T-helper 17 cell (primary cell): ENCODE measurements around the gene LGALS9C. TPM values are rescaled to one million over a fixed set of nuclear protein-coding genes. Genes with fewer than 3 reads are reported as not detected.
"Not testable (repeated sequence)": the region's sequence is repeated elsewhere in the genome, so short reads cannot be mapped to it uniquely, and the experiment has no call there.

ENCODE experiments used
- ATAC-seq: fragments of 150-1000 bp; cut with Tn5 transposase; 2 replicates; pipeline ENCODE4 v1.10.0; 2021; ENCODE audit warnings: mild to moderate bottlenecking, moderate library complexity
- DNase-seq, 3 donors: peaks; one replicate each; pipeline versions ENCODE4 v3.0.0 to v3.0.0-alpha.2; 2020 to 2021
- H3K9me3 ChIP-seq: one replicate; pipeline ENCODE4 v1.7.0; 2013; ENCODE audit warnings: low read length, mild to moderate bottlenecking; ENCODE audit not compliant: control insufficient read depth, poor library complexity, severe bottlenecking
- H3K27ac Mint-ChIP-seq: one replicate; pipeline ENCODE4 v1.8.0; 2022; ENCODE audit warnings: mild to moderate bottlenecking, moderate library complexity, mixed read lengths
- H3K27me3 Mint-ChIP-seq: one replicate; pipeline ENCODE4 v1.8.0; 2022; ENCODE audit warnings: mixed read lengths
- H3K36me3 Mint-ChIP-seq: one replicate; pipeline ENCODE4 v1.8.0; 2022; ENCODE audit warnings: low read depth, mixed read lengths
- H3K4me1 Mint-ChIP-seq: one replicate; pipeline ENCODE4 v1.8.0; 2022; ENCODE audit warnings: mild to moderate bottlenecking, mixed read lengths
- H3K4me3 Mint-ChIP-seq: one replicate; pipeline ENCODE4 v1.8.0; 2022; ENCODE audit warnings: mild to moderate bottlenecking, moderate library complexity, mixed read lengths
- total RNA-seq, 4 donors: library from RNA in 2 of 4; stranded (reverse) in 2 of 4; gene quantifications; one replicate each; pipeline ENCODE4 v1.2.3 and lab custom pipeline; 2022 to 2026

Gene LGALS9C
- total RNA-seq, 2 donors from 2014 or later, result not detected

GRCh38 chr17:18467001-18467400 is 9.6 kb upstream of the LGALS9C start:
- not testable (repeated sequence) for H3K36me3 Mint-ChIP-seq, H3K4me3 Mint-ChIP-seq, ATAC-seq, H3K9me3 ChIP-seq, H3K27ac Mint-ChIP-seq, DNase-seq, H3K4me1 Mint-ChIP-seq, H3K27me3 Mint-ChIP-seq

GRCh38 chr17:18468472-18469171 is 8.0 kb upstream of the LGALS9C start:
- not testable (repeated sequence) for H3K27me3 Mint-ChIP-seq, H3K9me3 ChIP-seq, ATAC-seq, H3K4me3 Mint-ChIP-seq, H3K4me1 Mint-ChIP-seq, H3K36me3 Mint-ChIP-seq, DNase-seq, H3K27ac Mint-ChIP-seq

GRCh38 chr17:18469837-18470236 is 6.8 kb upstream of the LGALS9C start:
- H3K27ac Mint-ChIP-seq, DNase-seq: not testable (repeated sequence)

GRCh38 chr17:18470345-18470930 is 6.2 kb upstream of the LGALS9C start:
- DNase-seq, H3K36me3 Mint-ChIP-seq, H3K4me1 Mint-ChIP-seq, H3K4me3 Mint-ChIP-seq, ATAC-seq, H3K9me3 ChIP-seq, H3K27me3 Mint-ChIP-seq, H3K27ac Mint-ChIP-seq: not testable (repeated sequence)

More at GRCh38 chr17:18469837-18470236, 6.8 kb upstream of the LGALS9C start:
- not testable (repeated sequence) for H3K27me3 Mint-ChIP-seq, ATAC-seq, H3K4me1 Mint-ChIP-seq, H3K9me3 ChIP-seq, H3K4me3 Mint-ChIP-seq, H3K36me3 Mint-ChIP-seq

GRCh38 chr17:18473967-18474366 is 2.6 kb upstream of the LGALS9C start:
- not testable (repeated sequence) for H3K27ac Mint-ChIP-seq, H3K36me3 Mint-ChIP-seq, H3K4me3 Mint-ChIP-seq, H3K4me1 Mint-ChIP-seq, H3K9me3 ChIP-seq, ATAC-seq, H3K27me3 Mint-ChIP-seq, DNase-seq

- H3K36me3 Mint-ChIP-seq, ATAC-seq, H3K9me3 ChIP-seq, H3K27ac Mint-ChIP-seq, H3K4me3 Mint-ChIP-seq, H3K4me1 Mint-ChIP-seq, DNase-seq, H3K27me3 Mint-ChIP-seq: not testable (repeated sequence)
Measured at GRCh38 chr17:18474754-18475153, 1.8 kb upstream of the LGALS9C start.

- not testable (repeated sequence) for ATAC-seq, H3K27ac Mint-ChIP-seq, H3K4me1 Mint-ChIP-seq, H3K9me3 ChIP-seq, H3K27me3 Mint-ChIP-seq, H3K4me3 Mint-ChIP-seq, DNase-seq, H3K36me3 Mint-ChIP-seq
Measured at GRCh38 chr17:18477367-18477766, 778 bp downstream of the LGALS9C start.

GRCh38 chr17:18478362-18478761 is 1.8 kb downstream of the LGALS9C start:
- not testable (repeated sequence) for H3K4me1 Mint-ChIP-seq, H3K4me3 Mint-ChIP-seq, ATAC-seq, H3K27me3 Mint-ChIP-seq, DNase-seq, H3K27ac Mint-ChIP-seq, H3K36me3 Mint-ChIP-seq, H3K9me3 ChIP-seq

- not testable (repeated sequence) for H3K4me1 Mint-ChIP-seq, H3K36me3 Mint-ChIP-seq, ATAC-seq
Measured at GRCh38 chr17:18478977-18479595, 2.5 kb downstream of the LGALS9C start.

GRCh38 chr17:18481775-18482174 is 5.2 kb downstream of the LGALS9C start:
- H3K27ac Mint-ChIP-seq, DNase-seq, ATAC-seq, H3K4me3 Mint-ChIP-seq, H3K4me1 Mint-ChIP-seq, H3K9me3 ChIP-seq, H3K27me3 Mint-ChIP-seq, H3K36me3 Mint-ChIP-seq: not testable (repeated sequence)

More at GRCh38 chr17:18478977-18479595, 2.5 kb downstream of the LGALS9C start:
- H3K27me3 Mint-ChIP-seq, DNase-seq, H3K27ac Mint-ChIP-seq, H3K4me3 Mint-ChIP-seq, H3K9me3 ChIP-seq: not testable (repeated sequence)

GRCh38 chr17:18485936-18486464 is 9.4 kb downstream of the LGALS9C start:
- not testable (repeated sequence) for ATAC-seq, H3K27ac Mint-ChIP-seq, H3K4me3 Mint-ChIP-seq, DNase-seq, H3K4me1 Mint-ChIP-seq, H3K36me3 Mint-ChIP-seq, H3K9me3 ChIP-seq, H3K27me3 Mint-ChIP-seq

GRCh38 chr17:18487633-18488032 is 11.0 kb downstream of the LGALS9C start:
- not testable (repeated sequence) for DNase-seq, H3K9me3 ChIP-seq, ATAC-seq, H3K27ac Mint-ChIP-seq, H3K36me3 Mint-ChIP-seq, H3K4me3 Mint-ChIP-seq, H3K4me1 Mint-ChIP-seq, H3K27me3 Mint-ChIP-seq

GRCh38 chr17:18488622-18489021 is 12.0 kb downstream of the LGALS9C start:
- H3K4me3 Mint-ChIP-seq, DNase-seq, ATAC-seq, H3K27me3 Mint-ChIP-seq, H3K36me3 Mint-ChIP-seq, H3K27ac Mint-ChIP-seq, H3K9me3 ChIP-seq, H3K4me1 Mint-ChIP-seq: not testable (repeated sequence)
